22Rv1 (cell line): ENCODE data around the gene COL1A1.

ENCODE experiments used
- H3K27ac ChIP-seq: fragments of 450-650 bp; 2 replicates; pipeline ENCODE4 v1.5.1; 2017
- CTCF ChIP-seq: fragments of 450-650 bp; IDR thresholded peaks from 2 replicates; pipeline ENCODE4 v1.5.1; 2017; ENCODE audit warnings: mild to moderate bottlenecking
- ZFX ChIP-seq: fragments of 450-650 bp; IDR thresholded peaks from 2 replicates; pipeline ENCODE4 v1.6.1; 2017; ENCODE audit warnings: antibody characterized with exemption, borderline replicate concordance

The COL1A1 gene

GRCh38 chr17:50219939-50220465 lies 18.6 kb upstream of the COL1A1 start:
- H3K27ac ChIP-seq = no peak overlapping the region
- TF ChIP-seq CTCF (no peak), ZFX (no peak)

- no peak overlapping the region for H3K27ac ChIP-seq
Measured at GRCh38 chr17:50219342-50219741, 17.9 kb upstream of the COL1A1 start.

GRCh38 chr17:50218771-50219315 lies 17.4 kb upstream of the COL1A1 start:
- H3K27ac ChIP-seq = no peak overlapping the region
- TF ChIP-seq ZFX (no peak), CTCF (no peak)

More at GRCh38 chr17:50219342-50219741, 17.9 kb upstream of the COL1A1 start:
- TF ChIP-seq ZFX (no peak), CTCF (no peak)

GRCh38 chr17:50218071-50218759 lies 16.8 kb upstream of the COL1A1 start:
- TF ChIP-seq ZFX = no peak
- TF ChIP-seq CTCF = no peak
- no peak overlapping the region for H3K27ac ChIP-seq

- TF ChIP-seq CTCF (no peak), ZFX (no peak)
- no peak overlapping the region for H3K27ac ChIP-seq
Measured at GRCh38 chr17:50217591-50217990, 16.2 kb upstream of the COL1A1 start.

- H3K27ac ChIP-seq = no peak overlapping the region
- no peak for TF ChIP-seq CTCF
- no peak for TF ChIP-seq ZFX
Measured at GRCh38 chr17:50214976-50215760, 13.7 kb upstream of the COL1A1 start.
